HCEC 1CT (cell line): Measurements from ENCODE around the gene EBI3.
"Not testable (repeated sequence)": the region's sequence is repeated elsewhere in the genome, so short reads cannot be mapped to it uniquely, and the experiment has no call there.

Experiments used
- DNase-seq: peaks from one replicate; pipeline ENCODE4 v3.0.0-alpha.2; 2017

EBI3 gene

GRCh38 chr19:4279530-4280422, 50.5 kb downstream of the EBI3 start:
- no peak for DNase-seq

GRCh38 chr19:4284176-4284958, 55.0 kb downstream of the EBI3 start:
- no peak for DNase-seq

- no peak for DNase-seq
Observed at GRCh38 chr19:4284974-4285373, 55.7 kb downstream of the EBI3 start.

- not testable (repeated sequence) for DNase-seq
Observed at GRCh38 chr19:4286141-4286540, 56.8 kb downstream of the EBI3 start.
